Raji (cell line): ENCODE data around the gene LYST.

Source experiments
- POLR2A ChIP-seq: IDR thresholded peaks from 2 replicates; pipeline ENCODE4 v1.6.1; 2011; ENCODE audit warnings: low read depth, low read length, control low read depth; ENCODE audit not compliant: insufficient read depth

LYST gene

DNA sequence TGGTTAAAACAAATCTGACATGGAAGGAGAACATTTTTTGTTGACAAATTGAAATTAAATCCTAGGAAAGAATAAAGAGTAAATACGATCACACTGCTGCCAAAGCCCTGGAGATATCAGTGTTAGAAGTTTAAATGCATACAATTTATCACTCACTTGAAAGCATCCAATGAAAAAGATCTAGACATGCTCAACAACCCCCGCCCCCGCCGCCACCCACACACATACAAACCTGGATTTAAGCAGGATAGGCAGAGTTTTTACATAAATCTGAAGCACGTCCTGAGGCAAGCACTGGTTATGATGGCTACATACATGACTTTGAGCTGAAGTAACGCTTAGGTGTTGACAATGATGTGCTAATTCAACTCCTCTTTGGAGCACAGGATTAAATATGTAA lies 58.5 kb downstream of the LYST start:
- no peak for TF ChIP-seq POLR2A

DNA sequence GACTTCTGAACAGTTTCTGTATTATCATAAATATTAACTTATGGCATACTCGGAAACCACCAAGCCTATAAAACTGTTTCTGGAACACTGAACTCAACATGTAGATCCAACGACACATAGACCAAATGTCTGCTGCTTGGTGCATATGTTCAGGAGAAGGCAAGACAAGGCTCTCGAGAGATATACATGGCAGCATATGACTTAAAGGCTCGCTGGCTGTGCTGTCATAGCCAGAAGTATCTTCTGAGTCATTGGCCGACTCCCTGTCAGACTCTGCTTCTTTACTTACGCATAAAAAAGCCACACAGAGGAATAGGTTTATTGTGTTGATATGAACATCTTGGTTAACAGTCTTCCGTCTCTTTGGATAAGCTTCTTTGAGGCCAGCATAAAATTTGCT lies 60.6 kb downstream of the LYST start:
- no peak for TF ChIP-seq POLR2A

DNA sequence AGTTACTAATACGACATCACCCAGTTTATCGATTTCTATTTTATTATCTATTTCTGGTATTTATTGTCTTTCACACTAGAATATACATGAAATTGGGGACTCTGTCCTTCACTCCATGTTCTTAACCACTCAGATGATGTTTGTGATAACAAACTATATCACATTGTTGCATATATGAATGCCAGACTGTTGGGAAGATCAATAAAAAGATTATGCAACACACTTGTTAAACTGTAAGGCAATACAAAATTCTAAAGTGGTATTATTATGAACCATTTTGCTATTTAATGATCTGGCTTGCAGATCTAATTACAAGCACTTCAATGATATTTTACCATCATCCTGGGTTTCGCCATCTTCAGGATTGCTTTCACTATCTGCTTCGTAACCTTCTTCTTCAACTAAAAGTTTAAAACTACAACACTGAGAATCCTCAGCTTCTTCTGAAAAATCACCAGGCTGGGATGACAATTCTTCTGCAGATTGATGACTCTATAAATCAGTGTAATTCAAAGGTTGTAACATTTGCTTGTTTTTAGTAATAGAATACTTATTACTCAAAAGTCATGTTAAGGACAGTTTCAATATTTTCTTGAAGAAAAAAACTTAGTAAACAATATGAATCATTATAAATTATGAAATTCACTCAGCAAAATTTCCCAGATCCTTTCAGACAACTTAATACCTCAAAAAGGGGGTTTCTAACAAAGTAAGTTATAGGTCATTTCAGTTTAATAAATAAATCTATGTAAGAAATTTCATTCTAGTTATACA lies 63.9 kb downstream of the LYST start:
- TF ChIP-seq POLR2A = no peak

DNA sequence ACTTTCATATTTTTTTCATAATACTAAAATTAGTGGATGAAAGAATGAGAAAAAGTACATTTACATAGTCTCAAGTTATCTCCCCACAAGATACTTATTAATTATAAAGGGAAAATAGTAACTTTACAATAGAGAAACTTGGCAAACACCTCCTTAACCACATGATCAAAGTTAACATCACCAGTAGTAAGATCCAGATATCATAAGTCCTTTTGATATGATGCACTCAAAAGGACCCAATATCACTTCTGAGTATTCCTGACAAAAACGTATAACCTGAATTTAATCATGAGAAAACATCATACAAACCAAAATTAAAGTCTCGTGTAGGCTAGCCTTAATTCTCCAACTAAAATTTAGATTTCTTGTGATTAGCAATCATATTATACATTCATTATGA lies 67.4 kb downstream of the LYST start:
- no peak for TF ChIP-seq POLR2A

DNA sequence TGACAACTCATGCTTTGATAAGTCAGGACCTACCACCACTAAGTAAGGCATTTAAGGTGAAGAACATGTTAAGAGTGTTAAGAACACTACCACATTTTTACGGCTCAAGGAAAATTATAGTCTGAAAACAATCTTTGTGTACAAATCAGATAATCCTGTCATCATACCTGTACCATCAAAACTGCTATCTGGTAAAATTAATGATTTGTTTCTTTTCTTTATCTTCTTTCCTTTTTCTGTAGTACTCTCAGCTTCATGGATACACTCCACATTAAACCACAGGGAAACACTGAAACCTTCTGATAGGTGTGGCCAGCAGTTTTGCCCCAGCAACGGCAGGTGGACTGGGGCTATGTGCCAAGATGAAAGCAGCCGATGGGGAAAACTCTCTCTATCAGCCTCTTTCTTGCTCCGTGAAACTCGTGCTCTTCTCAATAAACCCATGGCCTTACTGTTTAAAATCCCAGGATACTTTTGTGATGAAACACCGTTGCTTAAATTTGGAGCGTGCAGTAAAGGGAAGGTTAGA lies 75.1 kb downstream of the LYST start:
- TF ChIP-seq POLR2A = no peak

DNA sequence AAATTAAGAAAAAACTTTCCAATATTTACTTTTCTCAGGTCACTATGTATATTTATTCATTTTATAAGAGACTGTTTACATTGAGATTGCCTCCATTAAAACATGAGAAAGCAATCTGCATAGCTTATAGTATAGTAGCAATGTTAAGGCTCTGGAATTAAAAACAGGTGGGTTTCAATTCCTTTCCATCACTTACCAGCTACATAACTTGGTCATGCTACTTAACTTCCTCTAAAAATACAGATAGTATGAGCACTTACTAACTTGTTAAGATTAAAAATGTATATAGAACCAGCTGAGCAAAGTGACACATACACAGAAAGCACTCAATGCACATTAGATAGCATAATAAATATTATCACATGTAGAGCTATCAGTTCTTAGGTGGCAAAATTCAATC lies 76.6 kb downstream of the LYST start:
- no peak for TF ChIP-seq POLR2A

DNA sequence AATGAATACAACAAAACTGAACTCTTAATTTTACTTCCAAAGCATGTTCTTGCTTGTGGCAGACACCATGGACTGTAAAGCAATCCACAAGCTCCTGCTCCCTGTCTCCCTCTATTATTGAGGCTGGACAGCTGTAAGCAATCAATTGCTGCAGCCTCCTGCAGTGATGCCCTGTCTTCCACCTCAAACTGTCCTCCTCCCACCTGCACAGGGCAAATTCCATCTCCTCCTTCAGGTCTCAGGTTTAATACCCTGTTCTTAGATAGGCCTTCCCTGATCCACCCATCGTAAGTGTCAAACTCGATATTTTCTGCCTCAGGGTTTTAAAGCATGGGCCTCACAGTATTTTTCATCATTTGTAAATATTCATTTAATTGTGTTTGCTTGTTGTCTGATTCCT lies 81.8 kb downstream of the LYST start:
- no peak for TF ChIP-seq POLR2A

DNA sequence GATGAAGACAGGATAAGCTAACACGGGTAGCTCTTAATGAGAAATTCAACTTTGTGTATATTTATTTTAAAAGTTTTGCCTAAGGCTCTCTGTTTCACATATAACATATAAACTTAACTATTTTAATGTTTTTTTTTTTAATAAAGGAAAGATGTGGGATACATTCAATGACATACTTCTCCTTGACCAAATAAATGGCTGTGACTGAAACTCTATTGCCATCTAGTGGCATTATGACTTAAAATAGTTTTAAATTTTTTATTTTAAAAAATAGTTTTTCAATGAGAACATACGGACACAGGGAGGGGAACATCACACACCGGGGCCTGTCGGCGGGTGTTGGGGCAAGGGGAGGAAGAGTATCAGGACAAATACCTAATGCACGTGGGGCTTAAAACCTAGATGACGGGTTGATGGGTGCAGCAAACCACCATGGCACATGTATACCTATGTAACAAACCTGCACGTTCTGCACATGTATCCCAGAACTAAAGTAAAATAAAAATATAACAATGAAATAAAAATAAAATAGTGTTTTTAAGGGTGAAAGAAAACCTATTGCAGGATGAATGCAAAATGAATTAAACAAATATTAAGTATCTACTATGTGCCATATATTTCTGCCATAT lies 83.4 kb downstream of the LYST start:
- TF ChIP-seq POLR2A = no peak

DNA sequence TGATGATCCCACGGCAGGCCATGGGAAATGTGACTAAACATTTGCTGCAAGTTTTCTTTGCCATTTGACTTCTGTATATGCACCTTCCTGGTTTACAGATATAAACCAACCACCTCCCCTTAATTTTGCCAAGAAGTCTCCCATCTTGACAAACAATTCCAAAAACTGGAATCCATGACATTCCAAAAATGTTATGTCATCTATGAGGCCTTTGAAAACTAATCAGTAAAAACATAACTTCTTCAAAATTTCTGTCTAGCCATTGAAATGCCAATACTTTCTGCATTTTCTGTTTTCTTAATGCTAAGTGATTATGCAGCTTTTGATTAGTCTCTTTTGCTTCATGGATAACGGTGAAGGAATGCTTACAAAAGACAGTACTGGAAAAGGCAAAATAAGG lies 84.1 kb downstream of the LYST start:
- no peak for TF ChIP-seq POLR2A

DNA sequence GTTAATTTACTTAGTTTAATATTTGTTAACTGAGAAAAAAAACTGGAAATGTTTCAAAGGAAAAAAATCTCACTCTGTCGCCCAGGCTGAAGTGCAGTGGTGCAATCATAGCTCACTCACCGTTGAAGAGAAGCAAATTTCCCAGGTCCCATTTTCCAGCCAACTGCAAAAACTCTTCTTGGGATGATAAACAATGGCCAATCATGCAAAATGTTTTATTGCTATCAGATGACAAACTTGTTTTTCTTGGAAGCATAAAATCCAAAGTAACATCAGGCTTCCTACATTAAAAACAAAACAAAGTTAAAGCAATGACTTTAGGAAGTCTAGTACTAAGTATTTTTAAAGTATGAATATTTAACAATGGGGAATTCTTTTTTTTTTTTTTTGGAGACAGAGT lies 84.9 kb downstream of the LYST start:
- no peak for TF ChIP-seq POLR2A

DNA sequence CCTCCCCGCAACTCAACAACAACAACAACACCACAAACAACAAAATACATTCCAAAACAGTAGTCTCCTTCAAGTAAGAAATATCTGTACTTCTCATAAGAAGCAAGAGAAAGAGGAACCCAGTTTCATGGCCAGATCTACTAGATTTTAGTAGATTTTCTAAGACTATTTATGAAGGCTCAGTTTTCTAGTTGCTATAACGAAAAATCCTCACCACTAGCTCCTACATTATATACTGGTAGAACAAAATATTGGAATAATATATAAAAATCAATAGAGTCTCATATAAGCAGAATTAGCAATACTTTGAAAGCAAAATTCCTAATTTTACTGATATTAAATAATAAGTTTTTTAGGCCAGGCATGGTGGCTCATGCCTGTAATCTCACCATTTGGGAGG lies 86.9 kb downstream of the LYST start:
- no peak for TF ChIP-seq POLR2A

DNA sequence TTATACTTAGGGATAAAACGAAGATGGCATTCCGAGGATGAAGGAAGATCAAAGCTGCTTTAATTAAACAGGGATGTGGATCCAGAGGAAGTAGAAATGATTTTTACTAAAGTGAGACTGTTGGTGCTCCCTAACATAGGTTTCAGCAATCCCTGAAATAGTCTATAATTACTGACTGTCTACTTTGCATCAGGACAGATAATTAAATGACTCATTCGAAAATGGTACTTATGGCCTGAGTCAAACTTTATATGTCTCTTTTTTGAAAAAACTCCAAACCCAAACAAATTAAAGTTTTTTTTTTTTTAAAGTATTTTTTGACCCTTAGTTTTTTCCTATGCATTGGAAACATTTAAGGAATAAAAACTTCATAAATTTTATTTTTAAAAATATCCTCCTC lies 90.3 kb downstream of the LYST start:
- no peak for TF ChIP-seq POLR2A

DNA sequence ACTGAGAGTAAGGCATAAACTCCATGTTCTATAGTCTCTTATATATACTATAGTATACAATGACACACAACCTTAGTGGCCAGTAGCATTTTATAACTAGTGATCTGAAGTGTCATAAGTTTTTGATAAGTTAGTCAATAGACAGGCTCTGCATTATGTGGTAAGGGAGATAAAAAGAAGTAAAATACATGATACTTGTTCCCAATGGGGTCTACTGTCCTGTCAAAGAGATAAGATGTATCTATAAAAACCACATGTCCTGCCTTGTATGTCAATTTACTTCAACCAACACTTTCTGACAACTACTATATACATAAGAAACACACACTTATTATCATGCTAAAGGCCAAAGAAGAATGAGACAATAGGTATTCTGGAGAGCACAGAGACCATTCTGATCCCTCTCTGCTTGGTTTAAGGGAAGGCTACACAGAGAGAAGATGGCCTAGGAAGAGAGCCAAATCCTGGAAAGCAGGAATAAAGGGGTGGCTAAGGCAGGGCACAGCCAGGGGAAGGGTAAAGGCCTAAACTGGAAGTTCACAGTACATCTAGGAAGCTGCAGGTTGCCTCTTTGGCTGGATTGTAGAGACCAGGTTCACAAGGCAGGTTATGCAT lies 91.4 kb downstream of the LYST start:
- no peak for TF ChIP-seq POLR2A

DNA sequence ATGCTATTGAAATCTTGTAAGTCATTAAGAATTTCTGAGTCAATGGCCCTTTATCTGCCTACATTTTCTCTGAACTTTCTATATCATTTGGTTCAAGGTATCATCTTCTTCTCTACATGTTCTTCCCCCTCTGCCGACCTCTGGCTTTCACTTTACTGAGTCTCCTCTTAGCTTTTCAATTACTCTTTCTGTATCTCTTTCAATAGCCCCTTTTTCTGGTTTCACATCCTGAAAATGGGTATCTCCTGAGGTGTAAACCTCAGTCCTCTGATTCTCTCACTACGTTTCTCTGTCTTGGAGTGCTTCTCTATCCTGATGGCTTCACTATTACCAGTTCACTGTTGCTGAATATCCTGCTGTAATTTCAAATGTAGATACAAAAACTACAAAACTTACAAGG lies 98.9 kb downstream of the LYST start:
- TF ChIP-seq POLR2A = no peak

DNA sequence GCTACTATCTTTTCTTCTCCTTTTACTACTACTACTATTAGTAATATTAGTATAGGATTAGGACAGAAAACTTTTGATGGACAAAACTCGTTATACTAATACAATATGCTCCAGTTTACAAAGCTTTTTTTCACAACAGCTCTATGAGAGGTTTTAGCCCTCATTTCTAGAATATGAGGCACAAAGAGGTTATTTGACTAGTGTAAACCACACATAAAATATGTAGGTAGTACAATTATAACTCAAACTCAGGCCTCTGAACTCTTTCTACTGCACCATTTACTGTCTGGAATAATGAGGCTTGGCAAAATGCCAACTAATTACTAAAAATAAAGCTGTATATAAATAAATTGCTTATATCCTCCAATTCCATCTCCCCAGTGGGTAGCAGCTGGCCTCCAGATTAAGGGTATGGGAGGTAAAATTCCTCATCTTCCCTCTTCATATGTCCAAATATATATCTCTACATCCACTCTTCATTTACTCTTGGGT lies 99.9 kb downstream of the LYST start:
- no peak for TF ChIP-seq POLR2A

DNA sequence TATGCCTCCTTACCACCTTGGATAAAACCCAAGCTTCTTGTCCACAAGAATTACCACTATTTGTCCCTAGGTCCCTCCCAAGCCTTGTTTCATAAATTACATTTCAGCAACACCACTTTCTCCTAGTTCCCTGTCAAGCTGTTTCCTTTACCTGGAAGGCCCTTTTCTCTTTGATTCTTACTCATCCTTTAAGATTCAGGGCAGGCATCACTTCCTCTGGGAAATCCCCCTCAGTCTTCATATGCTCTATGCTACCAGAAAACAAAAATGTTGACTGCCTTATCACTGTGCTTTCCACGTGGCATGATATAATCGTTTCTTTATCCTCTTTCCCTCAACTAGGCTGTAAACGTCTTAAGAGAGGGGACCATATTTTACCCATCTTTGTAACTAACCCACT lies 102.7 kb downstream of the LYST start:
- no peak for TF ChIP-seq POLR2A
